Muscle of leg (tissue), 11 donors: ENCODE results near the gene SBK3. TPM values are rescaled to one million over a fixed set of nuclear protein-coding genes. Genes with fewer than 3 reads are reported as not detected.

Experiments used
- DNase-seq: peaks from one replicate; pipeline ENCODE4 v3.0.0; 2013
- H3K27ac ChIP-seq: one replicate; pipeline ENCODE4 v1.5.1; 2013; ENCODE audit warnings: mild to moderate bottlenecking, low read length, control low read depth
- H3K27me3 ChIP-seq: one replicate; pipeline ENCODE4 v1.6.1; 2013; ENCODE audit warnings: low read length; ENCODE audit not compliant: control insufficient read depth, insufficient read depth
- H3K36me3 ChIP-seq: one replicate; pipeline ENCODE4 v1.6.1; 2013; ENCODE audit warnings: low read length; ENCODE audit not compliant: control insufficient read depth, insufficient read depth
- H3K4me1 ChIP-seq: one replicate; pipeline ENCODE4 v1.6.1; 2013; ENCODE audit warnings: low read length; ENCODE audit not compliant: control insufficient read depth, insufficient read depth
- H3K4me3 ChIP-seq: one replicate; pipeline ENCODE4 v1.5.1; 2013; ENCODE audit warnings: low read length, control low read depth
- H3K9me3 ChIP-seq: replicated peaks from 2 replicates; pipeline ENCODE4 v1.6.1; 2013; ENCODE audit warnings: low read depth, low read length; ENCODE audit not compliant: control insufficient read depth
- WGBS: methylation state at CpG from one replicate; pipeline ENCODE4 v1.1.5; 2013; ENCODE audit warnings: missing lambda C conversion rate; ENCODE audit not compliant: insufficient coverage; 5-methylcytosine and 5-hydroxymethylcytosine counted together
- polyA plus RNA-seq, 8 donors: library from polyadenylated mRNA; unstranded; fragments of 120-200 nt; gene quantifications; one replicate each; pipeline versions ENCODE4 v1.2.1 to v1.2.3, GENCODE V29; 2013; ENCODE audit warnings: inconsistent platforms in 1 of 8, low replicate concordance in 1 of 8; ENCODE audit not compliant: insufficient read length in 8 of 8, insufficient read depth in 1 of 8
- total RNA-seq: library from RNA; stranded (reverse); fragments of 120-200 nt; gene quantifications from one replicate; pipeline ENCODE4 v1.2.4, GENCODE V29; 2013

The SBK3 gene
- total and polyA plus RNA-seq, 9 donors: 0.10 to 0.29 (median 0.14) TPM; not detected in 3

GRCh38 chr19:55552620-55553019, 7.3 kb upstream of the SBK3 start:
- no peaks in the 10 kb centered on the region for H3K36me3 ChIP-seq
- H3K4me3 ChIP-seq: no peak overlapping the region
- H3K4me1 ChIP-seq: peaks cover 21% of the 10 kb centered on the region
- no peak overlapping the region for H3K27ac ChIP-seq
- no peaks in the 10 kb centered on the region for H3K9me3 ChIP-seq
- H3K27me3 ChIP-seq: peaks cover 17% of the 10 kb centered on the region
- 26% methylated on average over 8 of the region's 13 CpGs for WGBS
- DNase-seq: no peak

GRCh38 chr19:55552206-55552605, 6.9 kb upstream of the SBK3 start:
- Histone ChIP-seq H3K27ac (no peak overlapping the region), H3K4me3 (no peak overlapping the region), H3K27me3 (peaks cover 17% of the 10 kb centered on the region), H3K36me3 (no peaks in the 10 kb centered on the region), H3K9me3 (no peaks in the 10 kb centered on the region), H3K4me1 (peaks cover 25% of the 10 kb centered on the region)
- DNase-seq: no peak
- WGBS: 57% methylated on average over 1 of the region's 5 CpGs

GRCh38 chr19:55550321-55550650, 4.9 kb upstream of the SBK3 start:
- H3K4me3 ChIP-seq: no peak overlapping the region
- H3K4me1 ChIP-seq: peaks cover 45% of the 10 kb centered on the region
- no peak overlapping the region for H3K27ac ChIP-seq
- DNase-seq: no peak
- H3K9me3 ChIP-seq: no peaks in the 10 kb centered on the region
- H3K27me3 ChIP-seq: peaks cover 20% of the 10 kb centered on the region
- no peaks in the 10 kb centered on the region for H3K36me3 ChIP-seq
- WGBS: 80% methylated on average over 1 of the region's 7 CpGs

- Histone ChIP-seq H3K4me1 (peaks cover 47% of the 10 kb centered on the region), H3K9me3 (no peaks in the 10 kb centered on the region), H3K27ac (no peak overlapping the region), H3K4me3 (no peak overlapping the region), H3K27me3 (peaks cover 22% of the 10 kb centered on the region), H3K36me3 (no peaks in the 10 kb centered on the region)
- DNase-seq: no peak
- WGBS: 9% methylated on average over 13 of the region's 36 CpGs
Observed at GRCh38 chr19:55549500-55550320, 4.4 kb upstream of the SBK3 start.

- H3K27ac ChIP-seq: no peak overlapping the region
- H3K4me3 ChIP-seq: no peak overlapping the region
- H3K27me3 ChIP-seq: peaks cover 16% of the 10 kb centered on the region
- DNase-seq: peak; percentile 72
- no peaks in the 10 kb centered on the region for H3K36me3 ChIP-seq
- H3K9me3 ChIP-seq: no peaks in the 10 kb centered on the region
- H3K4me1 ChIP-seq: peaks cover 39% of the 10 kb centered on the region
- 29% methylated on average over 7 of the region's 17 CpGs for WGBS
Observed at GRCh38 chr19:55546822-55547614, 1.7 kb upstream of the SBK3 start.

- Histone ChIP-seq H3K4me3 (no peak overlapping the region), H3K27me3 (peaks cover 16% of the 10 kb centered on the region), H3K9me3 (no peaks in the 10 kb centered on the region), H3K36me3 (no peaks in the 10 kb centered on the region), H3K27ac (no peak overlapping the region), H3K4me1 (peaks cover 40% of the 10 kb centered on the region)
- 44% methylated on average over 8 of the region's 11 CpGs for WGBS
- no peak for DNase-seq
Observed at GRCh38 chr19:55546011-55546410, 668 bp upstream of the SBK3 start.

GRCh38 chr19:55544776-55545439, 435 bp downstream of the SBK3 start:
- DNase-seq: no peak
- no peak overlapping the region for H3K4me3 ChIP-seq
- 69% methylated on average over 14 of the region's 23 CpGs for WGBS
- no peak overlapping the region for H3K27ac ChIP-seq
- peaks cover 47% of the 10 kb centered on the region for H3K4me1 ChIP-seq
- no peaks in the 10 kb centered on the region for H3K9me3 ChIP-seq
- H3K27me3 ChIP-seq: peaks cover 11% of the 10 kb centered on the region
- H3K36me3 ChIP-seq: no peaks in the 10 kb centered on the region

GRCh38 chr19:55544014-55544413, 1.3 kb downstream of the SBK3 start:
- Histone ChIP-seq H3K36me3 (no peaks in the 10 kb centered on the region), H3K4me1 (peaks cover 49% of the 10 kb centered on the region), H3K27ac (no peak overlapping the region), H3K9me3 (no peaks in the 10 kb centered on the region), H3K27me3 (peaks cover 7% of the 10 kb centered on the region), H3K4me3 (no peak overlapping the region)
- 82% methylated on average over 14 of the region's 15 CpGs for WGBS
- no peak for DNase-seq

GRCh38 chr19:55543567-55543966, 1.8 kb downstream of the SBK3 start:
- no peaks in the 10 kb centered on the region for H3K9me3 ChIP-seq
- no peaks in the 10 kb centered on the region for H3K36me3 ChIP-seq
- DNase-seq: no peak
- H3K27me3 ChIP-seq: peaks cover 7% of the 10 kb centered on the region
- 81% methylated on average over 3 of the region's 5 CpGs for WGBS
- no peak overlapping the region for H3K4me3 ChIP-seq
- no peak overlapping the region for H3K27ac ChIP-seq
- peaks cover 49% of the 10 kb centered on the region for H3K4me1 ChIP-seq

- no peak for DNase-seq
- H3K27ac ChIP-seq: no peak overlapping the region
- 89% methylated on average over 7 of the region's 7 CpGs for WGBS
- H3K4me3 ChIP-seq: no peak overlapping the region
- no peaks in the 10 kb centered on the region for H3K36me3 ChIP-seq
- no peaks in the 10 kb centered on the region for H3K9me3 ChIP-seq
- H3K27me3 ChIP-seq: peaks cover 7% of the 10 kb centered on the region
- H3K4me1 ChIP-seq: peaks cover 58% of the 10 kb centered on the region
Observed at GRCh38 chr19:55542292-55542855, 3.0 kb downstream of the SBK3 start.
